GM19025 (cell line): Measurements from ENCODE around the gene MFAP5.
"Not testable (repeated sequence)": the region's sequence is repeated elsewhere in the genome, so short reads cannot be mapped to it uniquely, and the experiment has no call there.

ENCODE experiments used
- ATAC-seq: cut with Tn5 transposase; IDR thresholded peaks from one replicate; pipeline ENCODE4 v1.9.1; 2021; ENCODE audit warnings: mild to moderate bottlenecking, low read depth, moderate library complexity; ENCODE audit not compliant: unreplicated experiment

The MFAP5 gene

DNA sequence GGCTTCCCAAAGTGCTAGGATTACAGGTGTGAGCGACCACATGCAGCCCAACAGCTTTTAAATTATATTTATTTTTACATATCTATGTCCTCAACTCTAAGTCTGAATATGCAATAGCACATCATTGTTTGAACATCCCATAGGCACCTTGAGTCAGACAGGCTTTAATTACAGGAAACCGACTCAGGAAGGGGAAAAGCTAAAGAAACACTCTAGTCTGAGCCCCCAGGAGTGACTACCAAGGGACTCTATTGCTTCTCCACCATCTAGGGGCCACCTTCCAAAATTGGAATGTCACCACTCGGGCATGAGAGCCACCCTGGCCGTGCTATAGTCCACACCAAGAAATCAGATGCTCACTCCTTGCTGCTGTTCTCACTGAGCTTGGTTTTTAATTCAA, 14.0 kb upstream of the MFAP5 start:
- no peak for ATAC-seq

DNA sequence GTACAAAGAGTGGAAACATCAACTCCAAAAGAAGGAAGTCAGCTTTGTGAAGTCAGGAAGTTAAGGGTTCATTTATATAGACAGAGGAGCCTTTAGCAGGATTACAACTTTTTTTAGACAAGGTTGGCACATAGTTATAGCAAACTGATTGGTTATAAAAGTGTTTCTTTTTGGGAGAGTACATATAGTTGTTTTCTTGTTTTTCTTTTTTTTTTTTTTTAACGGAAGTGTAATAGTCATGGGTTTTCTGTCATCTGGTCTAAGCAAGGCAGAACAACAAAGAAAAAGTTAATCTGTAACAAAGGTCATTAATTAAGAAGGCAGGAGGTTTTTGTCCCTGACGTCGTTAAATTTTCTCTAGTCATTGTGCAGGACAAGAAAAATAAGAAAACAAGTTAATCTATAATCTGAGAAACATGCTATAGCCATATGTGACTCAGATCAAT, 13.0 kb upstream of the MFAP5 start:
- ATAC-seq: no peak

DNA sequence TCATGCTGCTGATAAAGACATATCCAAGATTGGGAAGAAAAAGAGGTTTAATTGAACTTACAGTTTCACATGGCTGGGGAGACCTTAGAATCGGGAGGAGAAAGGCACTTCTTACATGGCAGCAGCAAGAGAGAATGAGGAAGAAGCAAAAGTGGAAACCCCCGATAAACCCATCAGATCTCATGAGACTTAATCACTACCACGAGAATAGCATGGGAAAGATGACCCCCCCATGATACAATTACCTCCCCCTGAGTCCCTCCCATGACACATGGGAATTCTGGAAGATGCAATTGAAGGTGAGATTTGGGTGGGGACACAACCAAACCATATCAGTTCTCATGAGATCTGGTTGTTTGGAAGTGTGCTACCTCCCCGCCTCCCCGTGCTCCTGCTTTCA, 9.8 kb upstream of the MFAP5 start:
- ATAC-seq: no peak

DNA sequence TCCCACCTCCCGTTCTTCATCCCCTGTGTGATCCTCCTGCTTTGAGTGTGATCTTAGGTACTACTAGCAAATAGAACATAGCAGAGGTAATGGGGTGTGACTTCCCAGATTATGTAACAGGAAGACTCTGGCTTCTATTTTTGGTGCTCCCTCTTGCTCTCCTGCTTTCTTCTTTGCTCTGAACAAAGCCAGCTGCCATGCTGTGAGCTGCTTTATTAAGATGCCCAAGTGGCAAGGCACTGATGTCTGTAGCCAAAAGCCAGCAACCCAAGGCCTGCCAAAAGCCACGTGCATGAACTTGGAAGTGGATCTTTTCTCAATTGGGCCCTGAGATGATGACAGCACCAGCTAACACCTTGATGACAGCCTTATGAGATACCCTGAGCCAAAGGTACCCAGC, 5.8 kb upstream of the MFAP5 start:
- no peak for ATAC-seq

- ATAC-seq: no peak
Observed at GRCh38 chr12:8667270-8667669, 4.6 kb upstream of the MFAP5 start.

GRCh38 chr12:8665759-8666158, 3.1 kb upstream of the MFAP5 start:
- ATAC-seq: no peak

GRCh38 chr12:8664228-8664913, 1.7 kb upstream of the MFAP5 start:
- ATAC-seq: no peak

DNA sequence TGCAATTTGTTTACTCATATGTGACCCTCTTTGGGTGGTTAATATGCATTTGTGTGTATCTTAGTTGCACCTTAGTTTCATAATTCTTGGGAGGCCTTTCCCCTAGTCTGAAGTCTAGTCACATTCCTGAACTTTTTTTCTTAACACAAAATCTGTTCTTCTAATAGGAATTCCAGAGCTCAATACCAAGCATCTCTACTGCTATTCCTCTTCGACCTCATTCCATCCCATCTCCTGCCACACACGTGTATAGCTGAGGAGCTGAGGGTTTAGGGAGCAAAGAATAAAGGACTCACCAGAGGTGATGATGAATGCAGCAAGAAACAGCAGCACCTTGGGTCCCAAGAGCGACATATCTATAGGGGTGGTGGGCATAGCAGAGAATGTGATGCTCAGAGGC, 875 bp downstream of the MFAP5 start:
- no peak for ATAC-seq

- no peak for ATAC-seq
Observed at GRCh38 chr12:8661016-8661415, 1.6 kb downstream of the MFAP5 start.

GRCh38 chr12:8658346-8658745, 4.3 kb downstream of the MFAP5 start:
- no peak for ATAC-seq

- ATAC-seq: no peak
Observed at GRCh38 chr12:8655421-8655820, 7.2 kb downstream of the MFAP5 start.

GRCh38 chr12:8648576-8649205, 13.9 kb downstream of the MFAP5 start:
- ATAC-seq: peak; percentile 69

GRCh38 chr12:8647968-8648367, 14.7 kb downstream of the MFAP5 start:
- ATAC-seq: no peak

GRCh38 chr12:8644345-8645248, 18.0 kb downstream of the MFAP5 start:
- peak; percentile 56 for ATAC-seq

- ATAC-seq: no peak
Observed at GRCh38 chr12:8642775-8643174, 19.9 kb downstream of the MFAP5 start.

- ATAC-seq: no peak
Observed at GRCh38 chr12:8639936-8640335, 22.7 kb downstream of the MFAP5 start.

GRCh38 chr12:8638951-8639350, 23.7 kb downstream of the MFAP5 start:
- no peak for ATAC-seq

GRCh38 chr12:8637666-8638065, 25.0 kb downstream of the MFAP5 start:
- ATAC-seq: no peak

- no peak for ATAC-seq
Observed at GRCh38 chr12:8637244-8637643, 25.4 kb downstream of the MFAP5 start.

DNA sequence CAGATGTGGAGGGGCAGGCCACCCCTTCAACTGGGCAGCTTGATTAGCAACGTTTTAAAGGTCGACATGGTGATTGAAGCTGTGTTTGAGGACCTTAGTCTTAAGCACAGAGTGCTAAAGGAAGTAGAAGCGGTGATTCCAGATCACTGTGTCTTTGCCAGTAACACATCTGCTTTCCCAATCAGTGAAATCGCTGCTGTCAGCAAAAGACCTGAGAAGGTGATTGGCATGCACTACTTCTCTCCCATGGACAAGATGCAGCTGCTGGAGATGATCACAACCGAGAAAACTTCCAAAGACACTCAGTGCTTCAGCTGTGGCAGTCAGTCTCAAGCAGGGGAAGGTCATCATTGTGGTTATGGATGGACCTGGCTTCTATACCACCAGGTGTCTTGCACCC, 26.0 kb downstream of the MFAP5 start:
- ATAC-seq: no peak

GRCh38 chr12:8636007-8636346, 26.6 kb downstream of the MFAP5 start:
- ATAC-seq: not testable (repeated sequence)
